Posterior vena cava (tissue), 2 donors: Measurements from ENCODE around the gene KLF11. TPM values are rescaled to one million over a fixed set of nuclear protein-coding genes. Genes with fewer than 3 reads are reported as not detected.

ENCODE experiments used
- DNase-seq: peaks from one replicate; pipeline ENCODE4 v3.0.0-alpha.2; 2020; ENCODE audit warnings: low spot score
- intact Hi-C, 2 donors: fragments of 100-400 bp; cut with DNase I; formaldehyde crosslinking; loops; one replicate each; pipeline versions ENCODE4 v1.14.1 to v1.14.2; 2022 to 2023
- total RNA-seq, 2 donors: library from RNA; stranded (reverse); fragmentation: NEBNext Ultra II Directional; extraction: Animal tissue kit (Norgen Biotek cat#: 25700); gene quantifications; one replicate each; pipeline ENCODE4 v1.2.1, GENCODE V29; 2021
- donor health status: DM: yes; HTN: yes; CAD: no.
- donor health status: DM: yes; HTN: yes; CAD: no.

KLF11 gene
- total RNA-seq, 2 donors from 2014 or later: 25.0 to 55.4 TPM

- intact Hi-C loops: loop anchor here in 1 of 2 donors (10.0 kb wide), 1 partner anchor 362 kb away; no protein-coding TSS in a partner anchor
- DNase-seq: peak; percentile 92
Observed at GRCh38 chr2:10072656-10073480, 29.5 kb downstream of the KLF11 start.

- peak; percentile 62 for DNase-seq
- intact Hi-C loops: loop anchor here in 1 of 2 donors (10.0 kb wide), 1 partner anchor 361 kb away; no protein-coding TSS in a partner anchor
Observed at GRCh38 chr2:10073706-10074105, 30.4 kb downstream of the KLF11 start.

- intact Hi-C loops: loop anchor here in 1 of 2 donors (10.0 kb wide), 1 partner anchor 360 kb away; no protein-coding TSS in a partner anchor
- peak; percentile 56 for DNase-seq
Observed at GRCh38 chr2:10075101-10075500, 31.8 kb downstream of the KLF11 start.

GRCh38 chr2:10075571-10076209, 32.3 kb downstream of the KLF11 start:
- DNase-seq: peak; percentile 28
- intact Hi-C loops: loop anchor here in 1 of 2 donors (10.0 kb wide), 1 partner anchor 359 kb away; no protein-coding TSS in a partner anchor

- peak; percentile 68 for DNase-seq
- intact Hi-C loops: loop anchor here in 1 of 2 donors (10.0 kb wide), 1 partner anchor 358 kb away; no protein-coding TSS in a partner anchor
Observed at GRCh38 chr2:10076511-10076910, 33.2 kb downstream of the KLF11 start.

- intact Hi-C loops: loop anchor here in 1 of 2 donors (10.0 kb wide), 1 partner anchor 358 kb away; no protein-coding TSS in a partner anchor
- peak; percentile 57 for DNase-seq
Observed at GRCh38 chr2:10076988-10077527, 33.7 kb downstream of the KLF11 start.

- intact Hi-C loops: loop anchor here in 1 of 2 donors (10.0 kb wide), 1 partner anchor 357 kb away; no protein-coding TSS in a partner anchor
Observed at GRCh38 chr2:10078001-10078400, 34.7 kb downstream of the KLF11 start.

GRCh38 chr2:10078704-10079265, 35.4 kb downstream of the KLF11 start:
- intact Hi-C loops: loop anchor here in 1 of 2 donors (10.0 kb wide), 1 partner anchor 356 kb away; no protein-coding TSS in a partner anchor
- DNase-seq: no peak

More at GRCh38 chr2:10078001-10078400, 34.7 kb downstream of the KLF11 start:
- no peak for DNase-seq

- intact Hi-C loops: loop anchor here in 1 of 2 donors (10.0 kb wide), 1 partner anchor 355 kb away; no protein-coding TSS in a partner anchor
- DNase-seq: peak; percentile 86
Observed at GRCh38 chr2:10079266-10079869, 36.0 kb downstream of the KLF11 start.

GRCh38 chr2:10079870-10080535, 36.7 kb downstream of the KLF11 start, which contains the start of gene CYS1:
TSS of gene CYS1 (minus strand) at chr2:10080411. CDS start at chr2:10080223, 188 bp downstream.
- intact Hi-C loops: loop anchor here in 1 of 2 donors (10.0 kb wide), 1 partner anchor 355 kb away; no protein-coding TSS in a partner anchor
- DNase-seq: no peak

GRCh38 chr2:10080536-10081304, 37.4 kb downstream of the KLF11 start:
- no peak for DNase-seq
- intact Hi-C loops: no loop called here

- no peak for DNase-seq
- intact Hi-C loops: no loop called here
Observed at GRCh38 chr2:10083046-10083445, 39.7 kb downstream of the KLF11 start.

GRCh38 chr2:10083692-10084211, 40.4 kb downstream of the KLF11 start:
- intact Hi-C loops: no loop called here

GRCh38 chr2:10084223-10084865, 41.0 kb downstream of the KLF11 start:
- no peak for DNase-seq

More at GRCh38 chr2:10083692-10084211, 40.4 kb downstream of the KLF11 start:
- no peak for DNase-seq

GRCh38 chr2:10085043-10085667, 41.8 kb downstream of the KLF11 start:
- intact Hi-C loops: no loop called here
- peak; percentile 59 for DNase-seq

More at GRCh38 chr2:10084223-10084865, 41.0 kb downstream of the KLF11 start:
- intact Hi-C loops: no loop called here

- intact Hi-C loops: no loop called here
Observed at GRCh38 chr2:10085668-10086059, 42.3 kb downstream of the KLF11 start.

More at GRCh38 chr2:10085668-10086059, 42.3 kb downstream of the KLF11 start:
- peak; percentile 12 for DNase-seq
